Measurements from ENCODE around the gene CCR5AS.

CCR5AS gene

GRCh38 chr3:46453526-46454208, 46.8 kb upstream of the CCR5AS start:
- no peak for DNase-seq (ENCODE audit: low spot score in 2 of 2)
- H3K36me3 ChIP-seq: no peaks in the 10 kb centered on the region
- no peak overlapping the region for H3K4me3 ChIP-seq
- no peak for TF ChIP-seq EP300 (IDR thresholded peaks at IDR 0.05)
- no peak for TF ChIP-seq POLR2AphosphoS5 (IDR thresholded peaks at IDR 0.05)
- TF ChIP-seq CTCF (IDR thresholded peaks at IDR 0.05): no peak
- no peak for TF ChIP-seq POLR2A (IDR thresholded peaks at IDR 0.05)
- H3K27me3 ChIP-seq: no peaks in the 10 kb centered on the region
- no peak overlapping the region for H3K27ac ChIP-seq
- WGBS: 86% methylated on average over 6 of the region's 7 CpGs
- no peaks in the 10 kb centered on the region for H3K4me1 ChIP-seq
- no peaks in the 10 kb centered on the region for H3K9me3 ChIP-seq

DNA sequence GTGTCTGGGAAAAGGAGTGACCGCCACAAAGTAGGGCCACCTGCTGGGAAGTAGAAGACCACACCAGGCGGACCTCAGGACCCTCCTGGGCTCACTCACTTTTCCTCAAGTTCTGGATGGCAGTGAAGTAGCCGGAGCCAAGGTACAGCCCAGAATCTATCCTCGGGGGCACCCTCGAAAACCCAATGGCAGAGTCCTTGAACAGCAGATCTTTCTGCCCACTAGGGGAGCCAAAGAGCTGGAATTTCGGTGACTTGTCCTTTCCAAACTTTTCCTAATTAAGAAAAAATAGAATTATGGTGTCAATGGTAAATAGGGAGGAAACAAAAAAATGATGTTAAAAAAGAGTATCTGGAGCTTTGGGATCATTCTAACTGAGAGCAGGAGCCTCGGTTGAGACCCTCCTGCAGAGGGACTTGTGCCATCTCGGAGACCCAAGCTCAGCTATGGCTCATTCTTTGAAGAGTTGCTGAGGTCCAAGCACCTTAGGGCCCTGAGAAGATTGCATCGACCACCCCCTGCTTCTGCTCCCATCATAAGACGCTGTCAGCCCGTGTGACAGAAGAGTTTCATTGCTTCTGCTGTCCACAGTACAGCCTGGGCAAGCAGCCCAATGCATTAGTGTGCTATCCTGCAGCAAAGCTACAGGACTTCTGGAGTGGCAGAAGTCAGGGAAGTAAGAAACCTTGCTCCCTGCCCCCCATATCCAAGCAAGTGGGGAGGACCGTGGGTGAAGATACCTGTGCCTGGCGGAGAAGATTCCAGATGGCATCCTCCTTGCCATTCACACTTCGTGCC, 43.1 kb upstream of the CCR5AS start:
- Histone ChIP-seq H3K36me3 (no peaks in the 10 kb centered on the region), H3K4me1 (no peaks in the 10 kb centered on the region), H3K4me3 (no peak overlapping the region), H3K27me3 (no peaks in the 10 kb centered on the region), H3K9me3 (no peaks in the 10 kb centered on the region), H3K27ac (no peak overlapping the region)
- TF ChIP-seq EP300 (IDR thresholded peaks at IDR 0.05) (no peak), CTCF (IDR thresholded peaks at IDR 0.05) (peak in 1 of 2 donors; percentile 39)
- 67% methylated on average over 14 of the region's 14 CpGs for WGBS
- DNase-seq (ENCODE audit: low spot score in 2 of 2): no peak

DNA sequence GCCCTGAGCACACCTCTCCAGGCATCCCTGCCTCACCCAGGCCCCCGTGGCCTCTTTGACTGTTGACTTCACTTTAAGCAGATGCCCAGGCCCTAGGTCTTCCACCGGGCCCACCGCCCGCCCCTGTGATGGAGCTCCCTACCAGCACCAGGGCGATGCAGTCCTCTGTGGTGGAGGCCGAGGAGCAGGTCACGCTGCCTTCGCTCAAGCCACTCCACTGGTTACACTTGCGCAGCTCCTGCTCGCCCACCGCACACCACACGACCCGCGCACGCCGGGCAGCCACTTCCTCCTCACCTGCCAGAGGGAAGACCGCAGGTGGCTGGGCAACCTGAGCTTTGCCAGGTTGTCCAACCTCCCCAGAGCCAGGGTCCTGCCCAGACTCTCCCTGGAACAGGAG, 41.9 kb upstream of the CCR5AS start:
- TF ChIP-seq CTCF (IDR thresholded peaks at IDR 0.05): no peak
- TF ChIP-seq EP300 (IDR thresholded peaks at IDR 0.05): no peak
- no peak for TF ChIP-seq POLR2A (IDR thresholded peaks at IDR 0.05)
- TF ChIP-seq POLR2AphosphoS5 (IDR thresholded peaks at IDR 0.05): no peak
- H3K36me3 ChIP-seq: no peaks in the 10 kb centered on the region
- H3K27me3 ChIP-seq: no peaks in the 10 kb centered on the region
- WGBS: 95% methylated on average over 16 of the region's 17 CpGs
- H3K4me3 ChIP-seq: no peak overlapping the region
- H3K9me3 ChIP-seq: no peaks in the 10 kb centered on the region
- H3K4me1 ChIP-seq: no peaks in the 10 kb centered on the region
- H3K27ac ChIP-seq: no peak overlapping the region
- DNase-seq (ENCODE audit: low spot score in 2 of 2): no peak

GRCh38 chr3:46447228-46447985, 40.5 kb upstream of the CCR5AS start:
- Histone ChIP-seq H3K27me3 (no peaks in the 10 kb centered on the region), H3K4me3 (no peak overlapping the region), H3K27ac (no peak overlapping the region), H3K36me3 (no peaks in the 10 kb centered on the region), H3K4me1 (no peaks in the 10 kb centered on the region), H3K9me3 (no peaks in the 10 kb centered on the region)
- DNase-seq (ENCODE audit: low spot score in 2 of 2): no peak
- TF ChIP-seq POLR2AphosphoS5 (IDR thresholded peaks at IDR 0.05): no peak
- TF ChIP-seq CTCF (IDR thresholded peaks at IDR 0.05): no peak
- no peak for TF ChIP-seq EP300 (IDR thresholded peaks at IDR 0.05)
- 58% methylated on average over 5 of the region's 5 CpGs for WGBS

Data from suprapubic skin (tissue), 4 donors.